PC-9 (cell line): Measurements from ENCODE around the gene GNA15. TPM values are rescaled to one million over a fixed set of nuclear protein-coding genes. Genes with fewer than 3 reads are reported as not detected.

Experiments
- BruUV-seq: library from RNA; stranded (reverse); fragments of 400-500 nt; replicated peaks from 2 replicates; lab custom pipeline; 2021; lab: Mats Ljungman, UMichigan
- CTCF ChIA-PET: fragments of 300-600 bp; sonication (Branson Sonifier 250); formaldehyde crosslinking; loops from one replicate; lab custom pipeline; 2022; ENCODE audit warnings: antibody characterized with exemption; lab: Charles Lee
- POLR2A ChIA-PET: fragments of 300-600 bp; sonication (Branson Sonifier 250); formaldehyde crosslinking; loops from one replicate; lab custom pipeline; 2022; ENCODE audit warnings: antibody characterized with exemption; ENCODE audit not compliant: unreplicated experiment; lab: Charles Lee
- DNase-seq, 2 experiments: peaks; one replicate each; pipeline versions ENCODE4 v3.0.0 to v3.0.0-alpha.2; 2015 to 2022; ENCODE audit warnings: mixed read lengths in 1 of 2
- H2AFZ ChIP-seq: fragments of 200-600 bp; sonication (generic); 2 replicates; pipeline ENCODE4 v1.8.1; 2017; ENCODE audit warnings: antibody characterized with exemption
- H3F3A ChIP-seq: fragments of 200-600 bp; sonication (generic); 2 replicates; pipeline ENCODE4 v1.8.1; 2017; ENCODE audit warnings: antibody characterized with exemption, mild to moderate bottlenecking, low read depth; ENCODE audit not compliant: insufficient read depth
- H3K27ac ChIP-seq: fragments of 200-600 bp; sonication (generic); 2 replicates; pipeline ENCODE4 v1.6.1; 2016; ENCODE audit warnings: mixed run types
- H3K27me3 ChIP-seq: fragments of 200-600 bp; sonication (generic); 2 replicates; pipeline ENCODE4 v1.6.1; 2016; ENCODE audit warnings: low read depth, mixed run types; ENCODE audit not compliant: insufficient read depth
- H3K36me3 ChIP-seq: fragments of 200-600 bp; sonication (generic); 2 replicates; pipeline ENCODE4 v1.6.1; 2016; ENCODE audit warnings: low read depth, mixed run types
- H3K4me1 ChIP-seq: fragments of 200-600 bp; sonication (generic); replicated peaks from 2 replicates; pipeline ENCODE4 v1.6.1; 2016; ENCODE audit warnings: mixed run types; ENCODE audit not compliant: insufficient read depth
- H3K4me2 ChIP-seq: fragments of 200-600 bp; sonication (generic); 2 replicates; pipeline ENCODE4 v1.6.1; 2017; ENCODE audit warnings: mixed run types
- H3K4me3 ChIP-seq: fragments of 200-600 bp; sonication (generic); 2 replicates; pipeline ENCODE4 v1.6.1; 2016; ENCODE audit warnings: mixed run types
- H3K79me2 ChIP-seq: fragments of 200-600 bp; sonication (generic); 2 replicates; pipeline ENCODE4 v1.6.1; 2017; ENCODE audit warnings: low read depth, mixed run types
- H3K9me2 ChIP-seq: fragments of 200-600 bp; sonication (generic); 2 replicates; pipeline ENCODE4 v1.8.1; 2017; ENCODE audit warnings: mild to moderate bottlenecking; ENCODE audit not compliant: insufficient read depth
- H3K9me3 ChIP-seq: fragments of 200-600 bp; sonication (generic); 2 replicates; pipeline ENCODE4 v1.8.1; 2016; ENCODE audit warnings: low read depth; ENCODE audit not compliant: insufficient read depth
- H4K20me1 ChIP-seq: fragments of 200-600 bp; sonication (generic); 2 replicates; pipeline ENCODE4 v1.8.1; 2017; ENCODE audit not compliant: insufficient read depth
- CTCF ChIP-seq: fragments of 200-600 bp; sonication (generic); conservative IDR thresholded peaks from 2 replicates; pipeline ENCODE4 v1.6.1; 2017; ENCODE audit warnings: mixed run types, antibody characterized with exemption, mild to moderate bottlenecking, moderate library complexity
- EZH2 ChIP-seq: fragments of 200-600 bp; sonication (generic); IDR thresholded peaks from 2 replicates; pipeline ENCODE4 v1.8.0; 2017; ENCODE audit warnings: antibody characterized with exemption, low read depth
- intact Hi-C: fragments of 100-400 bp; cut with micrococcal nuclease; formaldehyde crosslinking; loops from one replicate; pipeline ENCODE4 v1.10.0; 2022; ENCODE audit not compliant: unreplicated experiment
- total RNA-seq: library from RNA; stranded (reverse); gene quantifications from 2 replicates; pipeline ENCODE4 v1.2.3, GENCODE V29; 2021

The GNA15 gene
- total RNA-seq, 1 experiment from 2014 or later: 14.2 TPM

DNA sequence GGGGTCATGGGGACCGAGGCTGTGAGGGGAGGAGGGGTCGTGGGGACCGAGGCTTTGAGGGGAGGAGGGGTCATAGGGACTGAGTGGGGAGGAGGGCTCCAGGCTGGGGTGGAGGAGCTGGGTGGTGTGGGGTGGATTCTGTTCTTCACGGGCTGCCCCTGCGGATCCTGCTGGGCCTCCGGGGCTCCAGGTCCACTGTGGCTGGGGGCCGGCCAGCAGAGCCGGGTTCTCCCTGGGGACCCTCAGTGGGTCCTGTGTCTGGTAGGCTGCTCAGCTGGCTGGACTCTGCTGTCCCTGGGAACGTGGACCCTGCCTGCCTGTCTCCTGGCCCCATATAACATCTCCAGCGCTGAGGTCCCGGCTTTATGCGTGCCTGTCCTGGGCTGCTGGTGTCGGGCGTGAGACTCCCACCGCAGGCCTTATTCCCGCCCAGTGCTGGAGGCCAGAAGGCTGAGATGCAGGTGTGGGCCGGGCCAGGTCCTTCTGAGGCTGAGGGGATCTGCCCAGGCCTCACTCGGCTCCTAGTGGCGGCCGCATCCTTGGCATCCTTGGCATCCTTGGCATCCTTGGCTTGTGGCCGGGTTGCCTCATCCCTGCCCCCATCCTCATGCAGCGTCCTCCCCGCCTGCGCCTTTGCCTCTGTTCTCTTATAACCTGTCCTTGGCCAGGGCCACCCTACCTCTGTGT lies 19.8 kb upstream of the GNA15 start:
- Histone ChIP-seq H3K36me3 (no peaks in the 10 kb centered on the region), H3K9me2 (no peaks in the 10 kb centered on the region), H3K27me3 (no peaks in the 10 kb centered on the region), H3K4me2 (no peak overlapping the region), H2AFZ (no peak overlapping the region), H3K27ac (no peak overlapping the region), H3K9me3 (no peaks in the 10 kb centered on the region), H3K79me2 (no peaks in the 10 kb centered on the region), H3F3A (no peaks in the 10 kb centered on the region), H3K4me1 (no peaks in the 10 kb centered on the region), H4K20me1 (no peaks in the 10 kb centered on the region), H3K4me3 (no peak overlapping the region)
- intact Hi-C loops: no loop called here
- BruUV-seq: no TSS peak
- DNase-seq: peak in 1 of 2 experiments; percentile 22
- ChIA-PET CTCF (no interaction called here), POLR2A (no interaction called here)
- no peak for TF ChIP-seq EZH2
- TF ChIP-seq CTCF: no peak

- no peak overlapping the region for H2AFZ ChIP-seq
- DNase-seq: no peak
- H3K79me2 ChIP-seq: no peaks in the 10 kb centered on the region
- H3K27ac ChIP-seq: no peak overlapping the region
- H3K9me3 ChIP-seq: no peaks in the 10 kb centered on the region
- no peak overlapping the region for H3K4me2 ChIP-seq
- BruUV-seq: no TSS peak
- POLR2A ChIA-PET: no interaction called here
- no peak for TF ChIP-seq EZH2
- TF ChIP-seq CTCF: no peak
- H3K9me2 ChIP-seq: no peaks in the 10 kb centered on the region
- no peaks in the 10 kb centered on the region for H3K4me1 ChIP-seq
- no peak overlapping the region for H3K4me3 ChIP-seq
- no peaks in the 10 kb centered on the region for H3K36me3 ChIP-seq
- intact Hi-C loops: no loop called here
- no peaks in the 10 kb centered on the region for H3F3A ChIP-seq
- H3K27me3 ChIP-seq: no peaks in the 10 kb centered on the region
- no peaks in the 10 kb centered on the region for H4K20me1 ChIP-seq
- CTCF ChIA-PET: no interaction called here
Observed at GRCh38 chr19:3116621-3117020, 19.2 kb upstream of the GNA15 start.

DNA sequence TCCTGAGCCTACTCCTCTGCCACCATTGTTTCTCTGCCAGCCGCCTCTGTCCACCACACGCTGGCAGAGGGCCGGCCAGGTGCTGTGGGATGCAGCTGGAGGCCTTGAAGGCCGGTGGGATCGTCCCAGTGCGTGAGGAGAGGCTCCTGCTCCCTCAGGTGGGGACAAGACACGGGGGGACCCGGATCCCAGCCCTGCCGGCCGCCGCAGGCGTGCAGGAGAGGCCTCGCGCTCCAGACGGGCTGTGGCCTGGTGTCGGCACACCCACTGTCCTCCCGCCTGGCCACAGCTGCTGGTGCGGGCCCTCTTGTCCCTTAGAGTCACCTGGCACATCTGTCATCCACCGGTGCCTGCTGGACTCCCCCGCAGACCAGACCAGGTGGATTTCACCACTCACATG lies 18.1 kb upstream of the GNA15 start:
- Histone ChIP-seq H3K27ac (no peak overlapping the region), H3K4me1 (no peaks in the 10 kb centered on the region), H3K9me2 (no peaks in the 10 kb centered on the region), H3K4me2 (no peak overlapping the region), H3K79me2 (no peaks in the 10 kb centered on the region), H3K27me3 (no peaks in the 10 kb centered on the region), H4K20me1 (no peaks in the 10 kb centered on the region), H3F3A (no peaks in the 10 kb centered on the region), H3K36me3 (no peaks in the 10 kb centered on the region), H2AFZ (no peak overlapping the region), H3K4me3 (no peak overlapping the region), H3K9me3 (no peaks in the 10 kb centered on the region)
- intact Hi-C loops: no loop called here
- ChIA-PET CTCF (no interaction called here), POLR2A (no interaction called here)
- no peak for DNase-seq
- no TSS peak for BruUV-seq
- no peak for TF ChIP-seq EZH2
- no peak for TF ChIP-seq CTCF
